Measurements from ENCODE around the gene UBR3.
"Not testable (repeated sequence)": the region's sequence is repeated elsewhere in the genome, so short reads cannot be mapped to it uniquely, and the experiment has no call there.

The UBR3 gene

DNA sequence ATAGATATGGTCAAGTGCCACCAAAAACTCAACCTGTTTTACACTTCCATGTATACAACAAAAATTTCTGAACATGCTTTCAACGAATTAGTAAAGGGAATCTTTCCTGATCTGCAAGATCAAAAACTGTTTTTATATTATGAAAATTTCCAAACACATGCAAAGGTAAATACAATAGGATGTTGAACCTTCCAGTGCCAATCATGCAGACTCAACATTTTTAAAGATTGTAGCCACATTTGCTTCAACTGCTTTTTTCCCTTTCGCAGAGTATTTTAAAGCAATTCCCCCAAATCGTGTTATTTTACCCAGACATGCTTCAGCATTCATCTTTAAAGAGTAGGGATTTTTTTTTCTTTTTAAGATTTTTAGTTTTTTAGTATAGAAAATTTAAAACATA is 40.3 kb downstream of the UBR3 start:
- DNase-seq, result no peak

DNA sequence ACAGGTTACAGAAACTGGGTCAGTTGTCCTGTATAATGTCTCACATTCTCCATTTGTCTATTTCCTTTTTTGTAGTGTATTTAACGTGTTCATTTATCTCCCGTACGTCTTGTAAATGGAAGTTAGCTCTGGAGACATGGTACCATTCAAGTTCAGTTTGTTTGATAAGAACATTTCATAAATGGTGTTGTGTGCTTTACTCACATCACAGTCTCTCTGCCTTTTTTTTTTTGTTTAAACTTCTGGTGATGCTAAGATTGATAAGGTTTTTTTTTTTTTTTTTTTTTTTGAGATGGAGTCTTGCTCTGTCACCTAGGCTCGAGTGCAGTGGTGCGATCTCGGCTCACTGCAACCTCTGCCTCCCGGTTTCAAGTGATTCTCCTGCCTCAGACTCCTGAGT is 41.7 kb downstream of the UBR3 start:
- DNase-seq, result no peak

GRCh38 chr2:169871369-169871768 is 44.1 kb downstream of the UBR3 start:
- DNase-seq, result not testable (repeated sequence)

GRCh38 chr2:169871994-169872393 is 44.7 kb downstream of the UBR3 start:
- no peak for DNase-seq

DNA sequence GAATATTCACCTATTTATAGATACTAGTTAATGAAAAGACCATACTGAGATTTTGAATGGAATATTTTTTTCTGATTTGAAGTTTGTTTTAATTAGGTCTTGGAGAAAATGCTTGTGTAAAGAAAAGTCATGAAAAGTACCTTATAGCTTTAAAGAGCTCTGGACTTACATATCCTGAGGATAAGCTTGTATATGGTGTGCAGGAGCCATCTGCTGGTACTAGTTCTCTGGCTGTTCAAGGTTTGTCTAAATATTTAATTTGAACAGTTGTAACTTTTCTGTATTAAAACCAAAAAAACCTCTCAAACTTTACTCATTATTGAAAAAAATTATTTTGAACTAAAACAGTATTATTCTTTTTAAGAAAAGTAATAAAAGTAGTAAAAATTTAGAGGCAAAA is 50.1 kb downstream of the UBR3 start:
- no peak for DNase-seq

DNA sequence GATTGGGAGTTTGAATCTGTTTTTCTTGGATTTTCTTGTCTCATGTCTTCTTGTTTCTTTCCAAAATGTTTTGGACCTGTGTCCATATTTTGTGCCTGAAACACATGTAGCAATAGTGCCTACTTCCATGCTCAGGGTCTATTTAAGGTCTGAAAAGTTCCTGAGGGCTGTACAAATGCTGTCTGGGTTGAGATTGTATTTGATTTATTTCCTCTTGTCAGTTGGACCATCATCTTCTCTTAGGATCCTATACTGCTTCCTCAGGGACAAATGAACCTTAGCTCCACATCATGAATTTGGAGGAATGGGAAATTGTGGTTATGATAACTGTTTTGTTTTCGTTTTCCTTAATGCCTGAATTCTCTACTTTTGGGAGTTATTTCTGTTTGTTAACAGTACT is 59.9 kb downstream of the UBR3 start:
- no peak for DNase-seq

DNA sequence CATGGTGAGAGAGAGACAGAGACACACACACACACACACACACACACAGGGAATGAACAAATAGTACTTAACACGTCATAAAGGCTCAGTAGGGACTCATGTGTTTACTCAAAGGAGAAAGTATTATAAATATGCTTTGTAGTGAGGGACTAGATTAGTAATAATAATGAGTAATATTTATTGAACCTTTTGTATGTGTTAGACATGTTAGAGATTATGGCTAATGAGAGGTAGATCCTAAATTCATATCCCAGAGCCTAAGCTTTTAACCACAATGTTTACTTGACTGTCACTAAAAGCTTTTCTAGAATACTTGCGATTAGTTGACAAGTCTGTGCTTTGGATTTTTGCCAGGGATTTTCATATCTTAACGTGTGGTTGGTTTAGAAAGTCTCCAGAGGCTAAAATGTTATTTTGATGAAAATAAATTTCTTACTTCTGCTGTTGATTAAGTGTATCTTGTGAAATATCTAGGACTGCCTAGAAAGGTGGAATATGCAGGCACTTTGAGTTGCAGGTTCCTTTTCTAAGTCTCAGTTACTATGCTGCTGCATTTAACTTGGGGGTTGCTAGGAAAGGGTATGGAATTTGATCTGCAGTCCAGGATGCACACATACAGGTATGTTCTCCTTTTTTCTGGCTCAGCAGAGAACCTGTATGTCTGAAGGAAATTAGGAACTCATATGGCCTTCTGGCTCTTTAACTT is 64.5 kb downstream of the UBR3 start:
- DNase-seq, result no peak

GRCh38 chr2:169892951-169893350 is 65.7 kb downstream of the UBR3 start:
- no peak for DNase-seq

GRCh38 chr2:169895294-169895985 is 68.2 kb downstream of the UBR3 start:
- DNase-seq, result no peak

- no peak for DNase-seq
Observed at GRCh38 chr2:169897834-169898233, 70.6 kb downstream of the UBR3 start.

GRCh38 chr2:169900103-169900502 is 72.8 kb downstream of the UBR3 start:
- DNase-seq, result not testable (repeated sequence)

DNA sequence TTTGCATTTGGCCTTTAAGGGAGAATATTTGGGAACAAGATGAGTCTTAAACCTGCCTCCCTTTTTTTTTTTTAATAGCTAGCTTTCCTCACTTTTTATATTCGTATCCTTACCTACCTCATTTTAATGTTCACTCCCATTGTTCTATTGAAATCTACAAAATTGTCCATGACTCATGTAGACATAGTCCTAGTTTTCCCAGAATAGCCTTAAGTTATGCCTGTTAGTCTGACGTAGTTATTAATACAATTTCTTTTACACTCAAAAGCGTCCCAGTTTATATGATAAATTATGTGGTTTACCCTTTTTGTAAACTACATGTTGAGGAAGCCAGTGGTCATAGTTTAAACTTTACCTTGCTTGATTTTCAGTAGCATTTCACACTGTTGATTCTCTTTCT is 73.4 kb downstream of the UBR3 start:
- DNase-seq, result no peak

DNA sequence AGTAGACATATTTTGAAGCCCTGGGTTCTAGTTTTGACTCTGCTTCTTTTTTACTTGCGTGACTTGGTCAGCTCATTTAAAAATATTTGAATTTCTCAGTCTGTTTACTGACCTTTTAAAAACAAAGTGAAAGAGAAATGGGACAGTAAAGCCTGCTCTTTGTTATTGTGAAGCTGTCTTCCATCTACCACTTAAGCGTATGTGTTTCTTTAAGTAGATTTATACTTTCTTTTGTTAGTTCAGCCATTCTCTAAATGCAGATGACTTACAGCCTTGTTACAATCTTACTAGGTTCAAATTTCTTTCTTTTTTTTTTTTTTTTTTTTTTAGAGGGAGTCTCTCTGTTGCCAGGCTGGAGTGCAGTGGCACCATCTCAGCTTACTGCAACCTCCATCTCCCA is 79.5 kb downstream of the UBR3 start:
- no peak for DNase-seq

GRCh38 chr2:169909376-169909775 is 82.1 kb downstream of the UBR3 start:
- no peak for DNase-seq

DNA sequence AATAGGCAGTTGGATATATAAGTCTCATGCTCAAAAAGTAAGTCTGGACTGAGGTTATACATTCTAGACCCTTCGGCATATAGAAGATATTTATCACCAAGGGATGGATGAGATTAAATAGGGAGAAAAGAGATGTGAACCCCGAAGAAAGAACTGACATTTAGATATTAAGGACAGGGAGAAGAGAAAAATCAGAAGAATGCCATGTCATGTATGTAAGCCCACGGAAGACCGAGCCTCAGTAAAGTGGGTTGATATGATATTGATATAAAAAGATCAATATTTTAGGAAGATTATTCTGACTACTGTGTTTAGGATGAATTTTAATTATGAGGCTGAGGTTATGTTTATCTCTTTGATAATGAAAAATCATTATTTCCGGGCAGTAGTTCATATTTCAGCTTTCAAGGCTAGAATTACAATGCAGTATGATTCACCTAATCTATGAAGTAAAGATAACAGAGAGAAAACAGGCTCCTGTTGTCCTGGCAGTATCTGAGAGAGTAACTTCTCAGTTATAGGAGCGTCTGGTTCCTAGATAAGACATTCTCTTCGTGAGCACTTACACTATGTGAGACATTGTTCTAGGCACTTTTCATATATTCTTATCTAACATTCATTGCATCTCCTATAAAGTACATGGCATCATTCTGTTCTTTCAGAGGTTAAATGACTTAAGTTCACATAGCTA is 83.0 kb downstream of the UBR3 start:
- DNase-seq, result no peak

DNA sequence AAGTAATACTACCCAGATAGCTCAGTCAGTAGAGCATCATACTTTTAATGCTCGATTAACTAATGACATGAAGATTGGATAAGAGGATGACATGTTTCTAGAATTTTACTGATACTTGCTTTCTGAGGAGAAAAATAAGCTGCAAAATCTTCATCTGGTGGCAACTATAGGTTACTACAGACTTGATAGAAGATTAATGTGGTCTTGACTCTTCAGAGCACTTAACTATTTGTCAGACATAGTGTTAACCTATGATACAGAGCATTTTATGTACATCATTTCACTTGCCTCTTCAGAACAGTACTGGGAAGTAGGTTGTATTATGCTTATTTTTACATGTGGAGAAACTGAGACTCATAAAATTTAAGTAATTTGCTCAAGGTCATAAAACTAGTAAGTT is 83.9 kb downstream of the UBR3 start:
- DNase-seq, result no peak

- no peak for DNase-seq
Observed at GRCh38 chr2:169916623-169917022, 89.4 kb downstream of the UBR3 start.

DNA sequence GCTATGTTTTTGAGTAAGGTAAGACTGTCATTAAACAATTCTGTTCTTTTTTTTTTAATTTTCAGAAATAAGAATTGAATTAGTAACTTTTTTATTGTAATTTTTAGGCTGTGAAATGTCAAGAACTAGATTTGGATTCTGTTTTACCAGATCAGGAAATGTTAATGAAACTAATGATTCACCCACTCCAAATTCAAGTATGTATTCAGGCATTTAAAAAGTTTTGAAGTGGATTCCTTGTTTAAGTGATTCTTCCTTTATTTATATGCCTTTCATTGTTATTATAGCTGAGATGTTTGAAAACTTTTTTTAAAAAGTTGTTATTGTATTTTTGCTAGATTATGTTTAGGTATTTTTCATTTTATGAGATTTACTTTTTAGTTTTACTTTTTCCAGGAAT is 96.7 kb downstream of the UBR3 start:
- DNase-seq, result no peak

- no peak for DNase-seq
Observed at GRCh38 chr2:169925968-169926367, 98.7 kb downstream of the UBR3 start.

- no peak for DNase-seq
Observed at GRCh38 chr2:169928463-169928864, 101.2 kb downstream of the UBR3 start.

DNA sequence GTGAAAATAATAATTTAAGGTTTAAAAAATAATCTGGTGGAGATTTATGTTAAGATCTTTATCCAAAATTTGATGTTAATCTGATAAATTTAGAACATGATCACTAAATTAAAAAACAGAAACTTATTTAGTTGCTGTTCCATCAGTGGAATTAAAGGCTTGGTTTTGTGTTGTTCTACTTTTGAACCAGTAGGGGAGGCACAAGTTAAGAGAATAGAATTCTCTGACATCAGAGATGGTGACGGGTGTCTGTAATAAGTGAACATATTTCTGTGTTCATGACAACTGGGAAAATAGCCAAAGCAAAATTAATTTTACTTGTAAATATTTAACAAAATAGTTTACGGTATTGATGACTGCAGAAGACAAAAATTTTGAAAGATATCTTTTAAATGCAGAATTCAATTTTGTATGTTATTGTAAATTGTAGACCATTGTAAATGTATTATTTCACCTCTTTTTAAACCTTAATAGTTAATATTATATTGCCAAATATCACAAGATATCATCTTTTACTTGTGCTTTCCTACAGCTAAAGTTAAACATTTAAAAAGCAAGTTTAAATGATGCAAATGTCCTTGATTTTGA is 106.0 kb downstream of the UBR3 start:
- DNase-seq, result no peak

GRCh38 chr2:169936652-169937051 is 109.4 kb downstream of the UBR3 start:
- not testable (repeated sequence) for DNase-seq

GRCh38 chr2:169945515-169945914 is 118.3 kb downstream of the UBR3 start:
- DNase-seq, result no peak

DNA sequence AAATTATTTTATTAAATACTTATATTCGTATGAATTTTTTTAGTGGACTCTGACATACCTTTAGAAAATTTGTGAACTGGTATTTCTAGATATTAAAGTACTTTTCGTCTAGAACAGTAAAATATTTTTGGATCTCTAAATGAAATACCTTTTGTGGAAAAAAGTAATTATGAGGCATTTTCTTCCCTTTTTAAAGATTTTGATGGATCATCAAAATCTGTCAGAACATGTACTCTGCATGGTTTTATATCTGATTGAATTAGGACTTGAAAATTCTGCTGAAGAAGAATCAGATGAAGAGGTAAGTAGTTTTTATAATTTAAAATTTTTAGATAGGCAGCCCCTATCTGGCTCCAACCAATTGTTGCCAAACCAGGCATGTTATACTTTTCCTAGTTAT is 118.8 kb downstream of the UBR3 start:
- DNase-seq, result no peak
